IMR-90 (cell line): ENCODE data around the gene EBF3. TPM values are rescaled to one million over a fixed set of nuclear protein-coding genes. Genes with fewer than 3 reads are reported as not detected.

Source experiments
- ATAC-seq: fragments of 200-7000 bp; cut with Tn5 transposase; 2 replicates; pipeline ENCODE4 v1.9.1; 2020; ENCODE audit warnings: low read depth, mild to moderate bottlenecking, moderate library complexity
- BruUV-seq: library from RNA; stranded (reverse); fragments of 400-500 nt; replicated peaks from 2 replicates; lab custom pipeline; 2021; lab: Mats Ljungman, UMichigan
- CTCF ChIA-PET: fragments of 300-600 bp; formaldehyde crosslinking; extraction: SDS; loops from one replicate; lab custom pipeline; 2021; ENCODE audit warnings: antibody characterized with exemption; lab: Yijun Ruan, JAX
- POLR2A ChIA-PET: fragments of 300-600 bp; sonication (Branson Sonifier 250); formaldehyde crosslinking; loops from one replicate; lab custom pipeline; 2022; ENCODE audit warnings: antibody characterized with exemption; ENCODE audit not compliant: unreplicated experiment; lab: Charles Lee
- DNase-seq: peaks from one replicate; pipeline ENCODE4 v3.0.0; 2013
- H2AFZ ChIP-seq: replicated peaks from 2 replicates; pipeline ENCODE3; 2013; ENCODE audit warnings: low read length, mild to moderate bottlenecking; ENCODE audit not compliant: poor library complexity
- H2AK5ac ChIP-seq: 2 replicates; pipeline ENCODE4 v1.6.1; 2013; ENCODE audit warnings: low read depth, low read length, inconsistent platforms
- H2AK9ac ChIP-seq: replicated peaks from 2 replicates; pipeline ENCODE3; 2013; ENCODE audit warnings: mild to moderate bottlenecking, low read depth, low read length, moderate library complexity; ENCODE audit not compliant: poor library complexity
- H2BK120ac ChIP-seq: 2 replicates; pipeline ENCODE4 v1.6.1; 2013; ENCODE audit warnings: low read depth, low read length, inconsistent platforms
- H2BK15ac ChIP-seq: 3 replicates; pipeline ENCODE4 v1.6.1; 2013; ENCODE audit warnings: low read depth, low read length, inconsistent platforms
- H2BK20ac ChIP-seq: 2 replicates; pipeline ENCODE4 v1.6.1; 2013; ENCODE audit warnings: low read depth, mild to moderate bottlenecking, inconsistent platforms, low read length, moderate library complexity
- H2BK5ac ChIP-seq: 2 replicates; pipeline ENCODE4 v1.6.1; 2013; ENCODE audit warnings: mild to moderate bottlenecking, low read depth, low read length, inconsistent platforms; ENCODE audit not compliant: poor library complexity, severe bottlenecking
- H3K14ac ChIP-seq: replicated peaks from 2 replicates; pipeline ENCODE4 v1.6.1; 2013; ENCODE audit warnings: low read depth, low read length, inconsistent platforms
- H3K18ac ChIP-seq: 2 replicates; pipeline ENCODE4 v1.6.1; 2013; ENCODE audit warnings: low read depth, low read length, control low read depth
- H3K23ac ChIP-seq: 2 replicates; pipeline ENCODE4 v1.6.1; 2013; ENCODE audit warnings: low read depth, low read length, inconsistent platforms
- H3K27ac ChIP-seq: 2 replicates; pipeline ENCODE4 v1.5.1; 2013; ENCODE audit warnings: mild to moderate bottlenecking, control low read depth, low read length; ENCODE audit not compliant: insufficient read depth
- H3K27me3 ChIP-seq: 2 replicates; pipeline ENCODE4 v1.6.1; 2013; ENCODE audit warnings: low read length; ENCODE audit not compliant: control insufficient read depth, insufficient read depth
- H3K36me3 ChIP-seq: 2 replicates; pipeline ENCODE4 v1.6.1; 2013; ENCODE audit warnings: low read length, mixed read lengths; ENCODE audit not compliant: control insufficient read depth, insufficient read depth
- H3K4ac ChIP-seq: 2 replicates; pipeline ENCODE4 v1.6.1; 2013; ENCODE audit warnings: low read depth, low read length, inconsistent platforms
- H3K4me1 ChIP-seq: 2 replicates; pipeline ENCODE4 v1.6.1; 2013; ENCODE audit warnings: low read length, mixed read lengths; ENCODE audit not compliant: control insufficient read depth, insufficient read depth
- H3K4me2 ChIP-seq: 2 replicates; pipeline ENCODE4 v1.6.1; 2013; ENCODE audit warnings: low read depth, mild to moderate bottlenecking, control low read depth, low read length, moderate library complexity
- H3K4me3 ChIP-seq: 2 replicates; pipeline ENCODE4 v1.5.1; 2013; ENCODE audit warnings: low read depth, mild to moderate bottlenecking, control low read depth, low read length, moderate library complexity; ENCODE audit not compliant: insufficient read depth
- H3K56ac ChIP-seq: 2 replicates; pipeline ENCODE4 v1.6.1; 2013; ENCODE audit warnings: low read length, inconsistent platforms; ENCODE audit not compliant: insufficient read depth; ENCODE audit errors: extremely low read depth
- H3K79me1 ChIP-seq, 2 experiments: 2 replicates each; pipeline ENCODE4 v1.6.1; 2013; ENCODE audit warnings: low read length in 2 of 2, inconsistent platforms in 1 of 2, low read depth in 1 of 2
- H3K9ac ChIP-seq: 2 replicates; pipeline ENCODE4 v1.6.1; 2013; ENCODE audit warnings: low read depth, low read length, control low read depth
- H3K9me1 ChIP-seq: 2 replicates; pipeline ENCODE4 v1.6.1; 2013; ENCODE audit warnings: low read length, inconsistent platforms; ENCODE audit not compliant: insufficient read depth
- H3K9me3 ChIP-seq: 2 replicates; pipeline ENCODE4 v1.6.1; 2013; ENCODE audit warnings: low read length; ENCODE audit not compliant: control insufficient read depth, insufficient read depth
- H4K20me1 ChIP-seq: 2 replicates; pipeline ENCODE4 v1.6.1; 2013; ENCODE audit warnings: low read length, inconsistent platforms; ENCODE audit not compliant: insufficient read depth
- H4K5ac ChIP-seq: 2 replicates; pipeline ENCODE4 v1.6.1; 2013; ENCODE audit warnings: mild to moderate bottlenecking, low read depth, low read length, control low read depth
- H4K8ac ChIP-seq, 2 experiments: 2 replicates each; pipeline ENCODE4 v1.6.1; 2013; ENCODE audit warnings: low read depth in 2 of 2, low read length in 2 of 2, control low read depth in 1 of 2, inconsistent platforms in 1 of 2
- H4K91ac ChIP-seq: 2 replicates; pipeline ENCODE4 v1.6.1; 2013; ENCODE audit warnings: low read depth, low read length, inconsistent platforms; ENCODE audit not compliant: insufficient read depth
- CEBPB ChIP-seq: IDR thresholded peaks from 2 replicates; pipeline ENCODE4 v1.6.1; 2012; ENCODE audit warnings: low read depth, low read length, improper control_type of control experiment
- FOS ChIP-seq: fragments of 150-350 bp; IDR thresholded peaks from 2 replicates; pipeline ENCODE4 v1.6.1; 2016; ENCODE audit warnings: low read depth, low read length
- MXI1 ChIP-seq: IDR thresholded peaks from 2 replicates; pipeline ENCODE4 v1.6.1; 2012; ENCODE audit warnings: low read depth, mild to moderate bottlenecking, low read length, moderate library complexity, borderline replicate concordance
- POLR2A ChIP-seq: IDR thresholded peaks from 2 replicates; pipeline ENCODE4 v1.6.1; 2012; ENCODE audit warnings: mild to moderate bottlenecking, low read depth, low read length
- RAD21 ChIP-seq: IDR thresholded peaks from 2 replicates; pipeline ENCODE4 v1.6.1; 2012; ENCODE audit warnings: low read length, improper control_type of control experiment
- SMC3 ChIP-seq: fragments of 150-350 bp; IDR thresholded peaks from 2 replicates; pipeline ENCODE4 v1.6.1; 2016; ENCODE audit warnings: low read depth, mild to moderate bottlenecking, antibody characterized with exemption, low read length, moderate library complexity
- WGBS, 2 experiments: methylation state at CpG; one replicate each; pipeline versions ENCODE4 v1.1.5 to v1.1.7; 2013; ENCODE audit warnings: missing lambda C conversion rate in 2 of 2; ENCODE audit not compliant: insufficient read length in 1 of 2; ENCODE audit errors: extremely low coverage in 2 of 2; 5-methylcytosine and 5-hydroxymethylcytosine counted together
- dilution Hi-C: fragments of 300-500 bp; cut with HindIII; formaldehyde crosslinking; loops from one replicate; pipeline ENCODE4 v1.14.3; 2018; ENCODE audit warnings: low sequenced_read_pairs; ENCODE audit not compliant: unreplicated experiment
- in situ Hi-C: fragments of 300-500 bp; cut with MboI; formaldehyde crosslinking; loops from 3 replicates; pipeline ENCODE4 v1.14.3; 2019; ENCODE audit warnings: low sequenced_read_pairs, inconsistent platforms, mixed read lengths
- intact Hi-C: fragments of 100-400 bp; cut with micrococcal nuclease; formaldehyde crosslinking; loops from 2 replicates; pipeline ENCODE4 v1.10.0; 2022
- polyA plus RNA-seq, 3 experiments: library from polyadenylated mRNA; depleted of rRNA; stranded (reverse); fragments of >200 nt; gene quantifications; 2 replicates each; pipeline ENCODE4 v1.2.3, GENCODE V29; 2012; ENCODE audit warnings: low replicate concordance in 1 of 3
- total RNA-seq: library from RNA; depleted of rRNA; stranded (reverse); fragments of >200 nt; gene quantifications from 2 replicates; pipeline ENCODE4 v1.2.3, GENCODE V29; 2012

EBF3 gene
- total and polyA plus RNA-seq, 2 of the 4 experiments (the other 2 are of a cell fraction) = 0.36 to 0.70 TPM

DNA sequence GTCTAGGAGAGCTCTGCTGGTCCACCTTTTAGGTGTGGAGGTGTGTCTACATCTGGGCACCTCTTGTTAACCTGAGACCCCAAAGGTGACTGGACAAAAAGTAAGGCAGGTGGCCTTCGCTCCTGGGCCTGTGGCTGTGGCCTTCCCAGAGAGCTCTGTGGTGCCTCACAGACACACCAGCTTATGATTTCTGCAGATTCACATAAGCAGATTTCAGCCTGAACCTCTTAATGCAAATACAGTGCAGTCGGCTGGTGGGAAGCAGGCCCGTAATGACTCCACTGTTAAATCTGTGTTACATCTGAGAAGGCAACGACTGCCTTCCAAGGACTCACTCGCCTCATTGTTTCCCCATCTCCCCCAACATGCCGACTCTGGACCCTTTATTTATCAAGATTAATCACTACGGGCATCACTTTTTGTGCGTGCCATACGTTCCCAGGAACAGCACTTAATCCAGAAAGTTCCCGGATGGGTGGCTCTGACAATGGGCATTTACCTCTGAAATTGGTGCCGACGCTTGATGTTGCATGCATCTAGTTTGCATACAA lies 119.8 kb downstream of the EBF3 start:
- CTCF ChIA-PET = no interaction called here
- Histone ChIP-seq H4K5ac (no peak overlapping the region), H3K56ac (no peak overlapping the region), H4K8ac (no peak overlapping the region), H2AK9ac (no peak overlapping the region), H3K4me3 (no peak overlapping the region), H3K9me1 (no peaks in the 10 kb centered on the region), H3K14ac (no peak overlapping the region), H3K18ac (no peak overlapping the region), H2BK120ac (no peak overlapping the region), H3K36me3 (peaks cover 8% of the 10 kb centered on the region), H2BK20ac (no peak overlapping the region), H3K4me1 (no peaks in the 10 kb centered on the region), H2BK15ac (no peak overlapping the region), H3K23ac (no peak overlapping the region), H2AFZ (no peak overlapping the region), H3K27me3 (no peaks in the 10 kb centered on the region), H4K91ac (no peak overlapping the region), H4K20me1 (no peaks in the 10 kb centered on the region), H3K9me3 (peaks cover 20% of the 10 kb centered on the region), H2BK5ac (no peak overlapping the region), H3K9ac (no peak overlapping the region), H2AK5ac (no peak overlapping the region), H3K79me1 (no peaks in the 10 kb centered on the region), H3K27ac (no peak overlapping the region), H3K4me2 (no peak overlapping the region), H3K4ac (no peak overlapping the region)
- dilution Hi-C loops = no loop called here
- no TSS peak for BruUV-seq
- intact Hi-C loops = no loop called here
- POLR2A ChIA-PET = no interaction called here
- 70% methylated on average over 6 of the region's 12 CpGs; no CpG with 5 or more reads in 1 of the 2 experiments for WGBS, 2 experiments
- in situ Hi-C loops = no loop called here
- no peak for ATAC-seq
- no peak for TF ChIP-seq MXI1
- TF ChIP-seq FOS = no peak
- no peak for TF ChIP-seq CEBPB
- TF ChIP-seq POLR2A = no peak
- no peak for TF ChIP-seq SMC3
- TF ChIP-seq RAD21 = no peak
- DNase-seq = no peak
